Colonic mucosa (tissue), 4 donors: ENCODE data around the gene DRD2. TPM values are rescaled to one million over a fixed set of nuclear protein-coding genes. Genes with fewer than 3 reads are reported as not detected.

Experiments used
- DNase-seq: peaks from one replicate; pipeline ENCODE4 v3.0.0-alpha.2; 2020
- H3K27ac ChIP-seq: fragments of 200-600 bp; one replicate; pipeline ENCODE4 v1.8.0; 2021
- H3K27me3 ChIP-seq: fragments of 200-600 bp; one replicate; pipeline ENCODE4 v1.8.0; 2021
- H3K36me3 ChIP-seq: fragments of 200-600 bp; one replicate; pipeline ENCODE4 v1.8.0; 2021
- H3K4me1 ChIP-seq: fragments of 200-600 bp; one replicate; pipeline ENCODE4 v1.8.0; 2021; ENCODE audit warnings: mild to moderate bottlenecking
- H3K4me3 ChIP-seq: fragments of 200-600 bp; one replicate; pipeline ENCODE4 v1.8.0; 2021
- H3K9ac ChIP-seq, 2 donors: one replicate each; pipeline ENCODE4 v1.7.0; 2013; ENCODE audit warnings: control low read depth in 2 of 2, low read depth in 2 of 2, low read length in 2 of 2
- H3K9me3 ChIP-seq: fragments of 200-600 bp; one replicate; pipeline ENCODE4 v1.8.0; 2021
- CTCF ChIP-seq: fragments of 200-600 bp; IDR thresholded peaks from one replicate; pipeline ENCODE4 v1.8.0; 2022; ENCODE audit warnings: antibody characterized with exemption, mild to moderate bottlenecking
- intact Hi-C: fragments of 100-400 bp; cut with DNase I; formaldehyde crosslinking; loops from one replicate; pipeline ENCODE4 v1.14.1; 2022
- total RNA-seq, 2 donors: library from RNA; stranded (reverse); fragmentation: NEBNext Ultra II Directional in 1 of 2; extraction: Animal tissue kit (Norgen Biotek cat#: 25700) in 1 of 2; gene quantifications; one replicate each; pipeline ENCODE4 v1.2.1, GENCODE V29; 2021
- donor health status: healthy.
- donor health status: DM: no; HTN: no; CAD: no.
- donor health status: DM: no; HTN: no; CAD: no.

The DRD2 gene
- total RNA-seq, 2 donors from 2014 or later = 0.10 to 0.27 TPM

- no peaks in the 10 kb centered on the region for H3K27me3 ChIP-seq
- H3K4me1 ChIP-seq = no peaks in the 10 kb centered on the region
- no peak overlapping the region for H3K27ac ChIP-seq
- H3K9me3 ChIP-seq = no peaks in the 10 kb centered on the region
- DNase-seq = no peak
- intact Hi-C loops = no loop called here
- no peak for TF ChIP-seq CTCF
- no peak overlapping the region for H3K9ac ChIP-seq
- H3K36me3 ChIP-seq = no peaks in the 10 kb centered on the region
- H3K4me3 ChIP-seq = no peak overlapping the region
Measured at GRCh38 chr11:113397821-113398220, 77.4 kb downstream of the DRD2 start.

DNA sequence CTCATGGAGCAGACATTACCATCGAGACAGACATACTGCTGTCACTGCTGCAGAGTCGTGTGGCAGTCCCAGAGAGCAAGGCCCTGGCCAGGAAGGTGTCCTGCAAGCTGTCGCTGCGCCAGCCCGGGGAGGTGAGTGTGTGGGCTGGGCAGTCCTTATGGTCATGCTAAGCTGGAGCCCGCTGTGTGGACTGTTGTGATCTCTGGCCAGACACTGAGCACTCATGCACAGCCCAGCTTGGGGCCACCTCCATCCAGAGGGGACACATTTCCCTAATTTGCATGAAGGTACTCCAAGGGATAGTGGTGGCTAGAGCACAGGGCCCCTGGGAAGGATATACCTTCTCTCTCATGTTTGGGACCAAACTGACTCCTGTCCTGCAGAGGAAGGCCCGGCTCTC is 78.0 kb downstream of the DRD2 start:
- no peaks in the 10 kb centered on the region for H3K27me3 ChIP-seq
- H3K4me1 ChIP-seq = no peaks in the 10 kb centered on the region
- intact Hi-C loops = no loop called here
- no peak for TF ChIP-seq CTCF
- no peaks in the 10 kb centered on the region for H3K9me3 ChIP-seq
- no peaks in the 10 kb centered on the region for H3K36me3 ChIP-seq
- H3K9ac ChIP-seq = no peak overlapping the region
- no peak for DNase-seq
- H3K4me3 ChIP-seq = no peak overlapping the region
- H3K27ac ChIP-seq = no peak overlapping the region

DNA sequence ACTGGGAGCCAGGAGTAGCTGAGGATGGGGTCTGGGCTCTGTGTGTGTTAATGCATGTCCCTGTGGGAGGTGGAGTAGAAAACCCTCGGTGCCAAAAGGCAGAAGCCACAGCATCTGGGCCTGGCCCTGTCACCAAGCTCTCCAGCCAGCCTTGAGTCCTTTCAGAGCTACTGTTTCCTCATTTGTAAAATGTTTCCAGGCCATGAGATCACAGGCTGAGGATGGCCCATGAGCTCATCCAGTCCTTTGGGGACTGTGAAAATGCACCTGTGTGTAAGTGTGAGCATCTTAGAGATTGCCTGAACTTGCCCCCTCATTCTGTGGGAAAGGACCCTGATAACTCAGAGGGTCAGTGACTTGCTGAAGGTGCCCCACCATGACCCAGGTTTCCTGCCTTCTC is 78.5 kb downstream of the DRD2 start:
- intact Hi-C loops = no loop called here
- H3K4me1 ChIP-seq = no peaks in the 10 kb centered on the region
- H3K9ac ChIP-seq = no peak overlapping the region
- H3K27me3 ChIP-seq = no peaks in the 10 kb centered on the region
- no peaks in the 10 kb centered on the region for H3K36me3 ChIP-seq
- no peak overlapping the region for H3K4me3 ChIP-seq
- no peak for DNase-seq
- no peak overlapping the region for H3K27ac ChIP-seq
- TF ChIP-seq CTCF = no peak
- H3K9me3 ChIP-seq = no peaks in the 10 kb centered on the region

DNA sequence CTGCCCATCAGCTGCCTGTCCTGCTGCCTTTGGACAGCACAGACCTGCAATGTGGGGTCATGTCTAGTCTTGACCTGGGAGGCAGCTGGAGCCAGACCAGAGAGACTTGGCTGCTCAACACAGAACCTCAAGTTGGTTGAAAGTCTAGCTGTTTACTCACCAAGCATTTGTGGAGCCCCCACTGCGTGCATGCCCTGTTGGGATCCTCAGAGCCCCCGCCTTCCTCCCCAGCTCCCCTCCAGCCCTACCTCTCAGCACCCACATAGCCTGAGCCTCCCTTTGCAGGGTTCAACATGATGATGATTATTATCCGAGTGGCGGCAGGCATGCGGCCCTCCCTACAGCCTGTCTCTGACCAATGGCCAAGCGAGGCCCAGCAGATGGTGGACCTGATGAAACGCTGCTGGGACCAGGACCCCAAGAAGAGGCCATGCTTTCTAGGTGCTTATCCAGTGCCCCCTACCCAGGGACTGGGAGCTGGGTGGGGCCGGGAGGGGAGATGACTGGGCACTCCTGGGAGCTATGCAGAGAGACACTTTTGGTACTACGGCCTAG is 79.3 kb downstream of the DRD2 start:
- intact Hi-C loops = no loop called here
- TF ChIP-seq CTCF = no peak

DNA sequence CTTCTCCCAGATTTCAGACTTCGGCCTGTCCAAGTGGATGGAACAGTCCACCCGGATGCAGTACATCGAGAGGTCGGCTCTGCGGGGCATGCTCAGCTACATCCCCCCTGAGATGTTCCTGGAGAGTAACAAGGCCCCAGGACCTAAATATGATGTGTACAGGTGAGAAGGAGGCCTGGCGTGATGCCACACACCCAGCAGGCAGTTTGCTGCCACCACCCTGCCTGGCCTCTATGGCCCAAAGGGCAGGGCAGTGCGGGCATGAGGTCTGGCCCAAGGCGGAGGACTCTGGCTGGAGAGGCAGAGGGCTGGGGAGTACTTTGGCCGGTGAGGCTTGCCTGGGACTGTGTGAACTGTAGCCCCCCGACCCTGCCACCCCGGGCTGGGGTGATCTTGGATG is 80.3 kb downstream of the DRD2 start:
- DNase-seq = no peak
- intact Hi-C loops = no loop called here

More for the DNA sequence above, 79.3 kb downstream of the DRD2 start:
- Histone ChIP-seq H3K36me3 (no peaks in the 10 kb centered on the region), H3K27ac (no peak overlapping the region), H3K4me3 (no peak overlapping the region), H3K9ac (no peak overlapping the region), H3K27me3 (no peaks in the 10 kb centered on the region), H3K9me3 (no peaks in the 10 kb centered on the region), H3K4me1 (no peaks in the 10 kb centered on the region)
- no peak for DNase-seq

More for the DNA sequence above, 80.3 kb downstream of the DRD2 start:
- H3K27me3 ChIP-seq = no peaks in the 10 kb centered on the region
- H3K27ac ChIP-seq = no peak overlapping the region
- no peaks in the 10 kb centered on the region for H3K4me1 ChIP-seq
- H3K4me3 ChIP-seq = no peak overlapping the region
- no peaks in the 10 kb centered on the region for H3K36me3 ChIP-seq
- TF ChIP-seq CTCF = no peak
- no peak overlapping the region for H3K9ac ChIP-seq
- H3K9me3 ChIP-seq = no peaks in the 10 kb centered on the region
